C1 segment of cervical spinal cord (tissue), 14 donors: ENCODE data around the gene SLC8A2.
"Not testable (repeated sequence)": the region's sequence is repeated elsewhere in the genome, so short reads cannot be mapped to it uniquely, and the experiment has no call there.

Experiments
- DNase-seq, 14 donors: peaks; one replicate each; lab custom pipeline; 2025; lab: John Stamatoyannopoulos, UW

The SLC8A2 gene

GRCh38 chr19:47411696-47412095 is 60.0 kb downstream of the SLC8A2 start:
- not testable (repeated sequence) for DNase-seq

- DNase-seq: no peak
Observed at GRCh38 chr19:47411101-47411500, 60.6 kb downstream of the SLC8A2 start.

GRCh38 chr19:47408156-47408938 is 63.3 kb downstream of the SLC8A2 start:
- no peak for DNase-seq

GRCh38 chr19:47407417-47407774 is 64.3 kb downstream of the SLC8A2 start:
- DNase-seq: no peak

- no peak for DNase-seq
Observed at GRCh38 chr19:47406711-47407416, 64.8 kb downstream of the SLC8A2 start.

- no peak for DNase-seq
Observed at GRCh38 chr19:47405854-47406417, 65.8 kb downstream of the SLC8A2 start.

- no peak for DNase-seq
Observed at GRCh38 chr19:47405197-47405550, 66.5 kb downstream of the SLC8A2 start.

GRCh38 chr19:47404334-47405196 is 67.1 kb downstream of the SLC8A2 start:
- no peak for DNase-seq

GRCh38 chr19:47402504-47402903 is 69.2 kb downstream of the SLC8A2 start:
- DNase-seq: no peak

GRCh38 chr19:47398707-47399597 is 72.7 kb downstream of the SLC8A2 start:
- no peak for DNase-seq

GRCh38 chr19:47391510-47392223 is 80.0 kb downstream of the SLC8A2 start:
- DNase-seq: peak in 11 of 14 donors; percentile 4 to 74 (median 34)

GRCh38 chr19:47390533-47391488 is 80.9 kb downstream of the SLC8A2 start:
- no peak for DNase-seq

GRCh38 chr19:47389150-47389556 is 82.5 kb downstream of the SLC8A2 start:
- no peak for DNase-seq

- not testable (repeated sequence) for DNase-seq
Observed at GRCh38 chr19:47388721-47389120, 83.0 kb downstream of the SLC8A2 start.

GRCh38 chr19:47387623-47388022 is 84.1 kb downstream of the SLC8A2 start:
- DNase-seq: not testable (repeated sequence)

- not testable (repeated sequence) for DNase-seq
Observed at GRCh38 chr19:47386582-47386981, 85.1 kb downstream of the SLC8A2 start.

- DNase-seq: not testable (repeated sequence)
Observed at GRCh38 chr19:47384533-47384932, 87.2 kb downstream of the SLC8A2 start.

GRCh38 chr19:47383890-47384289 is 87.8 kb downstream of the SLC8A2 start:
- not testable (repeated sequence) for DNase-seq
